ENCODE measurements around the gene C9orf152. TPM values are rescaled to one million over a fixed set of nuclear protein-coding genes. Genes with fewer than 3 reads are reported as not detected.

C9orf152 gene
- total RNA-seq, 1 donor from 2014 or later = not detected

DNA sequence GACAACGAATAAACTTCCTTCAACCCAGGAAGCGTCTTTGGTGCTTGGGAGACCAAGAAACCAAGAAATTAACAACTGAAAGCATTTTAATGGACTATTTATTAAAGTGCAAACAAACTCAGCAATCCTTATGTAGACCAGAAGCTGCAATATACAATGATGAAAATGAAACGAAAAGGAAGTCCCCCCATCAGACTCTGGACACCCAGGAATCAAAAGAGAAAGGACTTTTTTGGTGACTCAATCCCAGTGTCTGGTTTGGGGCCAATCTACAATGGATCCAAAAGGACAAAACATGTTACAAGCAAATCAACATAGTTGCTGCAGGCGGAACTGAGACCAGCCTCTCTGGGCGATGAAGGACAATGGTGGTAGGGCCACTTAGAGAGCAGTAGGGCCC lies 39.5 kb downstream of the C9orf152 start:
- no peak for DNase-seq (ENCODE audit: low read depth)
- no peak overlapping the region for H3K4me3 ChIP-seq (ENCODE audit: low read depth, low read length)
- TF ChIP-seq, protein P1, sequence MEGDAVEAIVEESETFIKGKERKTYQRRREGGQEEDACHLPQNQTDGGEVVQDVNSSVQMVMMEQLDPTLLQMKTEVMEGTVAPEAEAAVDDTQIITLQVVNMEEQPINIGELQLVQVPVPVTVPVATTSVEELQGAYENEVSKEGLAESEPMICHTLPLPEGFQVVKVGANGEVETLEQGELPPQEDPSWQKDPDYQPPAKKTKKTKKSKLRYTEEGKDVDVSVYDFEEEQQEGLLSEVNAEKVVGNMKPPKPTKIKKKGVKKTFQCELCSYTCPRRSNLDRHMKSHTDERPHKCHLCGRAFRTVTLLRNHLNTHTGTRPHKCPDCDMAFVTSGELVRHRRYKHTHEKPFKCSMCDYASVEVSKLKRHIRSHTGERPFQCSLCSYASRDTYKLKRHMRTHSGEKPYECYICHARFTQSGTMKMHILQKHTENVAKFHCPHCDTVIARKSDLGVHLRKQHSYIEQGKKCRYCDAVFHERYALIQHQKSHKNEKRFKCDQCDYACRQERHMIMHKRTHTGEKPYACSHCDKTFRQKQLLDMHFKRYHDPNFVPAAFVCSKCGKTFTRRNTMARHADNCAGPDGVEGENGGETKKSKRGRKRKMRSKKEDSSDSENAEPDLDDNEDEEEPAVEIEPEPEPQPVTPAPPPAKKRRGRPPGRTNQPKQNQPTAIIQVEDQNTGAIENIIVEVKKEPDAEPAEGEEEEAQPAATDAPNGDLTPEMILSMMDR (conservative IDR thresholded peaks at IDR 0.05; ENCODE audit: low read depth, low read length) = no peak

DNA sequence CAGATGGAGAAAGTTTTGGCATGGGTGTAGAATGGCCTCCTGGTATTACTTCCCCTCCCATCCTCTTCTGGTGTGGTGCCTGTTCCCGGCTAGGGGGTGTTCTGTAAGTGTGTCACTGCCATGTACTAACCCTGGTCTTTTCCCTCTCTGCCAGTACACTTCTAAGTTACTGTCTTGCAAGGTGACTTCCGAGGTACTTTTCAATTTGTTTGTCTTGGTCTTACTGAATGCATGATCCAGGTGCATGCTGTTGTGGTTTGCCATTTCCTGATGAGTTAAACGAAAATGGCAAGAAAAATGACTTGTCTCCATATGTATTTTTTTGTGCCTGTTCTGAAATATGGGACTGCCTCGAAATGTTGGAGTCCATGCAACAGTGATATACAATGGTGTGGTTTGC lies 46.0 kb downstream of the C9orf152 start:
- no peak overlapping the region for H3K4me3 ChIP-seq (ENCODE audit: low read depth, low read length)
- no peak for DNase-seq (ENCODE audit: low read depth)
- TF ChIP-seq, protein P1 (conservative IDR thresholded peaks at IDR 0.05; ENCODE audit: low read depth, low read length) = no peak

DNA sequence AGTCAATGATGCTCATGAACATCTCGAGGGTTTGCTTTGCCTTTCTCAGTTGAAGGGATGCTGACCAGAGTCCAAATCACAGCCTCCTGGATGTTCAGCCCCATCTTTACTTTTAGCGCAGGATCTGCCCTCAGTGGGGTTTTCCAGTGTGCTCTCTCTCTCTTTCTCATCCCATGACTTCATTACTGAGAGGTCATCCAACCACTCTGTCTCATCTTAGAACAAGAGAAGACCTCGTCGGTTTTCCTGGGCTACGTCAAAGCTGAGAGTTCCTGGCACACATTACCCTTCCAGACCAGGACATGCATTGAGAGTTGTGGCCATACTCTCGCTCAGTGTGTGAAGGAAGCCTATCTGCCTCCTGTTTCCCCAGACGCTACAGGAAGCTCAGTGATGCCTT lies 47.3 kb downstream of the C9orf152 start:
- TF ChIP-seq, protein P1 (conservative IDR thresholded peaks at IDR 0.05; ENCODE audit: low read depth, low read length) = no peak
- H3K4me3 ChIP-seq (ENCODE audit: low read depth, low read length) = no peak overlapping the region
- no peak for DNase-seq (ENCODE audit: low read depth)

DNA sequence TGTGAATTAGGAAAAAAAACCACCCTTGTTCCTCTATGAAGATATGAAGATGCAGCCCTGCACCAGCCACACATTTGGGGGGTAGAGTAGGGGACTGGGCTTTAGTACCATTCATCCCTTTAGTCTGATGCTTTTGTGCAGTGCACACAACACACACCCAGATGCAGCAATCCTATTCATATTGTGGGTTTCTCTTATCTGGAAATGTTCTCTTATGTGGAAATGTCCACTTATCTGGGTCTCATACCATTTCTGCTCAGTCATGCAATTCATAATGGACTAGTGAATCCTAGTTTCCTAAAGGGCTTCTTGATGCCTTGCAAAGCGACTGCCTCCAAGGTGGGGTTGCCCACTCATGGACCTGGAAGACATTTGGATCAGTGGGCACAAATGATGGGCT lies 47.8 kb downstream of the C9orf152 start:
- TF ChIP-seq, protein P1 (conservative IDR thresholded peaks at IDR 0.05; ENCODE audit: low read depth, low read length) = no peak
- no peak for DNase-seq (ENCODE audit: low read depth)
- no peak overlapping the region for H3K4me3 ChIP-seq (ENCODE audit: low read depth, low read length)

DNA sequence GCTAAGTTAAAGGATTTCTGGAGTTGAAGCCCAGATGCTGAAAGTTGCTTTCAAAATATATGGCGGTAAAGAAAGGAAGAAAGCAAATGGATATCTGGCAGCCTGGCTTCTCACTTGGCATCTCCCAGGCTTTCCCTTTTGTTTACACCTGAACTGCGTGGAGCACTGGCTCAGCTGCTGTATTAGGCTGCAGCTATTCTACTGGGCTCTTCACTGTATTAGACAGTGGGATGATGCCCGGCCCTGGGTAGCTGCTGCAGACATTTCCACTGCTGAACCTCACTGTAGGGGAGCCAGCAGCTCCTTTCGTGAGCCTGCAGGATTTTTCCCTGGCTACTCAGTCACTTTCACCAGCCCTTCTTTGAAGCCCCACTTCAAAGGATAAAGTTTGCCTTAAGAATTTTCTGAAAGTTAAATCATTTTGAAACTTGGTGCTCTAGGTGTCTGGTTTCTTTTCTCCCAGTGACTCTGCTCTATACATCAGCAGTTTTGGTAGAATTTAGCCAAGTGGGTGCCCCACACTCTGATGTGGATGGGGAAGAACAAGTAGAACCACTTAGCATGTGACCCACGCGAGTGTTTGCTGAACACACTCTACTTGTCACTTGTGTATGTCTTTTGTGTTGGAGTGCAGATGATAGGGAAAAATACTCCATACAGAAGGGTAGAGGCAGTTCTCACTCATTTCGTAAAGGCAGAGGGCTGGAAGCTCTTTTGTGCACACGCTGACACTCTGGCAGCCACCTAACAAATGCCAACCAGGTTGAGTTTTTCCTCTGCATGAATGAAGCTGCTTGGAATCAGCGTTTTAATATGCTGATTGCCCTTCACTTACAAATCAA lies 49.9 kb downstream of the C9orf152 start:
- TF ChIP-seq, protein P1 (conservative IDR thresholded peaks at IDR 0.05; ENCODE audit: low read depth, low read length) = no peak
- DNase-seq (ENCODE audit: low read depth) = no peak

DNA sequence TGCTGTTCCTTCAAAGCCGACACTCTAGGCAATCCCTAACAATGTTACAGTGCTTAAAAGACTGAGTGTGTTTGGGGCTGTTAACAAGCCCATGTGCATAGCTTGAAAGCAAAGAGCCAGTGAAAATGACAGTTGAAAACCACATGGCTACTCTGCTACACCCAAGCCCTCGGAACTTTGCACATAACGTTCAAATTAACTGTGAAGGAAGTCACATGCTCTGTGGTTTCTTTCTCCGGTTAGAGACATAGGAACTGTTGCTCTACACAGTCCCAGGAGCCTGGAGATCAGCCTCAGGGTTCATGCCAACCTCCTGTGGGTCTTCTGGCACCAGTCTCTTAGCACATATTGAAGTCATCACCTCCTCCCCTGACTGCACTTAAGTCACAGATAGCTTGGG lies 51.1 kb downstream of the C9orf152 start:
- TF ChIP-seq, protein P1 (conservative IDR thresholded peaks at IDR 0.05; ENCODE audit: low read depth, low read length) = no peak
- H3K4me3 ChIP-seq (ENCODE audit: low read depth, low read length) = no peak overlapping the region
- no peak for DNase-seq (ENCODE audit: low read depth)

More for the DNA sequence above, 49.9 kb downstream of the C9orf152 start:
- H3K4me3 ChIP-seq (ENCODE audit: low read depth, low read length) = no peak overlapping the region

DNA sequence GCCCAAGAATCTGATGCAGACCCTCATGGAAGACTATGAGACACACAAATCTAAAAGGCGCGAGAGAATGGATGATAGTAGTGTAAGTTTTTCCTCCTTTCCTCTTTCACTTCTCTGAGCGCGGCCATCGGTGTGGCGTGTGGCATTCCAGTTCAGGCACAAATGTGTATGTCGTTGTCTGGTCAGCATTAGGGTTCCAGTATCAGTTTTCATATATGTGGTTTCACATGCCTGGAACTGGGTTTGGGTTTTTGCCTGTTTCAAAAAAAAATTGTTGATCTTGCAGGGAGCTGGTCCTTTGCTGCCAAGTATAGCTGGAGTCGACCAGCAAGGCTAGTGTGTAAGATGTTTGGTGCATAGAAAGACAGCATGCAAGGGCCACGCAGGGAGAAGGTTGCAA lies 51.5 kb downstream of the C9orf152 start:
- DNase-seq (ENCODE audit: low read depth) = no peak

More for the DNA sequence above, 51.5 kb downstream of the C9orf152 start:
- H3K4me3 ChIP-seq (ENCODE audit: low read depth, low read length) = no peak overlapping the region
- TF ChIP-seq, protein P1 (conservative IDR thresholded peaks at IDR 0.05; ENCODE audit: low read depth, low read length) = no peak

All from epithelial cell of proximal tubule (primary cell).